Ovary (tissue), 9 donors: ENCODE measurements around the gene MCU. TPM values are rescaled to one million over a fixed set of nuclear protein-coding genes. Genes with fewer than 3 reads are reported as not detected.
A peak's percentile ranks its signal among the peaks of the same experiment; 100 is the strongest.

Experiments used
- DNase-seq, 5 donors: peaks; one replicate each; pipeline ENCODE4 v3.0.0-alpha.2; 2019 to 2020
- H3K27ac ChIP-seq, 2 donors: fragments of 200-600 bp; one replicate each; pipeline versions ENCODE4 v1.5.1 to v1.8.0; 2019 to 2022
- H3K27me3 ChIP-seq: fragments of 200-600 bp; one replicate; pipeline ENCODE4 v1.8.0; 2022
- H3K36me3 ChIP-seq: fragments of 200-600 bp; sonication (generic); one replicate; pipeline ENCODE4 v1.5.1; 2019
- H3K4me1 ChIP-seq: one replicate; pipeline ENCODE4 v1.8.1; 2013; ENCODE audit warnings: mild to moderate bottlenecking, moderate library complexity; ENCODE audit not compliant: insufficient read depth
- H3K4me3 ChIP-seq: fragments of 200-600 bp; sonication (generic); one replicate; pipeline ENCODE4 v1.5.1; 2017
- H3K9me3 ChIP-seq, 2 donors: fragments of 200-600 bp in 1 of 2; sonication (generic) in 1 of 2; one replicate each; pipeline versions ENCODE4 v1.5.1 to v1.8.1; 2013 to 2019; ENCODE audit warnings: mild to moderate bottlenecking in 1 of 2, moderate library complexity in 1 of 2
- EP300 ChIP-seq: sonication (generic); formaldehyde crosslinking; IDR thresholded peaks from one replicate; pipeline ENCODE4 v1.6.1; 2017; ENCODE audit warnings: antibody characterized with exemption
- POLR2A ChIP-seq: fragments of 450-650 bp; IDR thresholded peaks from one replicate; pipeline ENCODE4 v1.6.1; 2017; ENCODE audit warnings: antibody characterized with exemption, mild to moderate bottlenecking, moderate library complexity
- WGBS, 3 donors: extraction: QIAGEN DNeasy Blood & Tissue Kit in 1 of 3; methylation state at CpG; one replicate each; pipeline versions ENCODE4 v1.1.5 to v1.1.7; 2013 to 2017; 5-methylcytosine and 5-hydroxymethylcytosine counted together
- intact Hi-C, 4 donors: fragments of 100-400 bp; cut with DNase I; formaldehyde crosslinking; loops; one replicate each; pipeline versions ENCODE4 v1.11.0 to v1.15.1; 2022 to 2023
- polyA plus RNA-seq, 2 donors: library from polyadenylated mRNA; stranded (reverse); fragments of 200-250 nt in 1 of 2; fragments of 350-450 nt in 1 of 2; fragmentation: Illumina TruSeq in 1 of 2; extraction: RNeasy Lipid Tissue Mini Kit (QIAGEN cat#74804) in 1 of 2; gene quantifications; one replicate each; pipeline ENCODE4 v1.2.3, GENCODE V29; 2013 to 2014
- total RNA-seq, 7 donors: library from RNA; depleted of rRNA in 2 of 7; stranded (reverse); fragments of >200 nt in 2 of 7; fragmentation: NEBNext Ultra II Directional in 3 of 7; extraction: Animal tissue kit (Norgen Biotek cat#: 25700) in 3 of 7; gene quantifications; one replicate each; pipeline versions ENCODE4 v1.1.0 to v1.2.4, GENCODE V29; 2016 to 2023
- TF ChIP-seq, protein P1 (sequence below), 3 donors: fragments of 450-650 bp in 2 of 3; fragments of 200-600 bp in 1 of 3; IDR thresholded peaks; one replicate each; pipeline versions ENCODE4 v1.5.1 to v1.8.0; 2016 to 2022; ENCODE audit warnings: antibody characterized with exemption in 3 of 3, mild to moderate bottlenecking in 1 of 3
- donor health status: DM: no; HTN: no; CAD: no; lungs with moderate emphysema.
- donor health status: DM: no; HTN: no; CAD: no.
- donor health status: Bipolar disorder and iron deficiency.
- donor health status: DM: yes; HTN: yes; CAD: no.
- donor health status: DM: no; HTN: no; CAD: no.
- donor health status: DM: yes; HTN: yes; CAD: no.

Gene MCU
- total and polyA plus RNA-seq, 9 donors, result 10.3 to 27.1 (median 12.8) TPM

DNA sequence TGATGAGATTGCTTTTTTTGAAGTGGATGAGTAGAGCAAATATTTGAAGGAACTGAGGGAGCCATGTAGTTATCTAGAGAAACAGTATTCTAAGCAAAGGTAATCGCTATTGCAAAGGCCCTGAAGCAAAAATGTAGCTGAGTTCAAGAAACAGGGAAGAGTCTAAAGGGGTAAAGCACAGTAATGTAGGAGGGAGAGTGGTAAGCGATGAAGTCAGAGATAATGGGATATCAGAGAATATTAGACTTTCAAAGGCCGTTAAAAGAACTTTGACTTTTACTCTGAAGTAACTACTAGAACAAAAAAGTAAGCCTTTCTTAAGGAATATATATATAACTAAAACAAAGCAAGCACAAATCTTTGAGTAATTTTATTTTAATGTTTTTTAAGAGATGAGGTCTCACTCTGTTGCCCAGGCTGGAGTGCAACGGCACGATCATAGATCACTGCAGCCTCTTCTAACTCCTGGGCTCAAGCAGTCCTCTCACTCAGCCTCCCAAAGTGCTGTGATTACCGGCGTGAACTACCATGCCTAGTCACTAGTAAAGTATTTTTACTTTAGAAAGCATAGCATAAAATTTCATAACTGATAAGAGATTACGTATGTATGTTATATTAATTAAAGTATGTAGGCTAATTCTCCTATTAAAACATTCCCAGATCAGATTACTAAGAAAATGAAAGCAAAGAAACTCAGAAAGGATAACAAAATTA, 139.9 kb downstream of the MCU start:
- H3K4me1 ChIP-seq, result no peaks in the 10 kb centered on the region
- no peak for TF ChIP-seq EP300
- TF ChIP-seq POLR2A, result no peak
- TF ChIP-seq, protein P1, sequence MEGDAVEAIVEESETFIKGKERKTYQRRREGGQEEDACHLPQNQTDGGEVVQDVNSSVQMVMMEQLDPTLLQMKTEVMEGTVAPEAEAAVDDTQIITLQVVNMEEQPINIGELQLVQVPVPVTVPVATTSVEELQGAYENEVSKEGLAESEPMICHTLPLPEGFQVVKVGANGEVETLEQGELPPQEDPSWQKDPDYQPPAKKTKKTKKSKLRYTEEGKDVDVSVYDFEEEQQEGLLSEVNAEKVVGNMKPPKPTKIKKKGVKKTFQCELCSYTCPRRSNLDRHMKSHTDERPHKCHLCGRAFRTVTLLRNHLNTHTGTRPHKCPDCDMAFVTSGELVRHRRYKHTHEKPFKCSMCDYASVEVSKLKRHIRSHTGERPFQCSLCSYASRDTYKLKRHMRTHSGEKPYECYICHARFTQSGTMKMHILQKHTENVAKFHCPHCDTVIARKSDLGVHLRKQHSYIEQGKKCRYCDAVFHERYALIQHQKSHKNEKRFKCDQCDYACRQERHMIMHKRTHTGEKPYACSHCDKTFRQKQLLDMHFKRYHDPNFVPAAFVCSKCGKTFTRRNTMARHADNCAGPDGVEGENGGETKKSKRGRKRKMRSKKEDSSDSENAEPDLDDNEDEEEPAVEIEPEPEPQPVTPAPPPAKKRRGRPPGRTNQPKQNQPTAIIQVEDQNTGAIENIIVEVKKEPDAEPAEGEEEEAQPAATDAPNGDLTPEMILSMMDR (IDR thresholded peaks at IDR 0.05), result no peak
- no peaks in the 10 kb centered on the region for H3K9me3 ChIP-seq
- WGBS, 3 donors, result 60 to 71% (median 69%) methylated on average over 8 of the region's 8 CpGs
- peak overlapping the region; percentile 6 for H3K4me3 ChIP-seq
- H3K27ac ChIP-seq, result no peak overlapping the region
- H3K36me3 ChIP-seq, result no peaks in the 10 kb centered on the region
- DNase-seq, result no peak
- intact Hi-C loops, result loop anchor here (5.0 to 10.0 kb wide), 3 partner anchors 127 to 465 kb away; partner anchors contain the start of gene MCU (in 2 of the 4)
- no peaks in the 10 kb centered on the region for H3K27me3 ChIP-seq

DNA sequence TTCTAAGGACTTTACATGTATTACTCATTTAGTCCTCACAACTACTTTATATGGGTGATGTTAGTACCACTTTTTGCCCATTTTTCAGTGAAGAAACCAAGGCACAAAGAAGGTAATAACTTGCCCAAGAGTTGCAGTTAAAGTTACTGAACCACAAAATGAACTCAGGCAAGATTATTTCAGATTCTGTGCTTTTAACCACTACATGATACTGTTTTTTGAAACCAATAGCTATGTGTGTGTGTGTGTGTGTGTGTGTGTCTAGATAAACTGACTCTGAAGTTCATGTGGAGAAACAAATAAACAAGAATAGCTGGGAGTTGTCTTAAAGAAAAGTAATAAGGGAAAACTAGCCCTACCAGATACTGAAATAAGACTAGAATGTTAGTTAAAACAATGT, 140.8 kb downstream of the MCU start:
- no peak overlapping the region for H3K4me3 ChIP-seq
- intact Hi-C loops, result loop anchor here (5.0 to 10.0 kb wide), 3 partner anchors 128 to 465 kb away; partner anchors contain the start of gene MCU (in 2 of the 4)
- no peaks in the 10 kb centered on the region for H3K27me3 ChIP-seq
- no peak for DNase-seq
- H3K36me3 ChIP-seq, result no peaks in the 10 kb centered on the region
- H3K4me1 ChIP-seq, result no peaks in the 10 kb centered on the region
- no peaks in the 10 kb centered on the region for H3K9me3 ChIP-seq
- H3K27ac ChIP-seq, result no peak overlapping the region
- TF ChIP-seq, protein P1 (IDR thresholded peaks at IDR 0.05), result no peak
- TF ChIP-seq EP300 (no peak), POLR2A (no peak)

DNA sequence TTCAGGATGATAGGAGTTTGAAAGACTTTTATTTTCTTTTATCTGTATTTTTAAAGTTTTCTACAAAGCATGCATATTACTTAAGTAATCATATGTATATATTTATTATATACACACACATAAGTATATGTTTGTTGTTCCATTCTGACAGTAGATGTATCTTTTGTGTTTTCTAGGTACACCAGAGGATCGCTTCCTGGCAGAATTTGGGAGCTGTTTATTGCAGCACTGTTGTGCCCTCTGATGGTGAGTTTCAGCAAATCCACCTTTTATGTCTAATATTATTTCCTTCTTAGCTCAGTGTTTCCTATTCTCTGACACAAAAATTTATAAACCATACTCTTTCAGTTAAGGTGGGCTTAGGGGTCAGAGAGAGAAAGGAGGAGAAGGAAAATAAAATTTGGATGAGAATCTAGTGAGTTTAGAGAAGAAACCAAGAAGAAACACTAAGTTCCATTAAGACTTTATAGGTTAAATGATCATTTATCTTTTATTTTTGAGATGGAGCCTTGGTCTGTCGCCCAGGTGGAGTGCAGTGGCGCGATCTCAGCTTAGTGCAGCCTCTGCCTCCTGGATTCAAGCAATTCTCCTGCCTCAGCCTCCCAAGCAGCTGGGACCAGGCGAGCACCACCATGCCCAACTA, 142.4 kb downstream of the MCU start:
- intact Hi-C loops, result loop anchor here (2.0 to 10.0 kb wide), 4 partner anchors 130 to 470 kb away; partner anchors contain the start of gene MCU (in 2 of the 4)
- DNase-seq, result peak in 4 of 5 donors; percentile 30 to 55 (median 47)
- Histone ChIP-seq H3K36me3 (no peaks in the 10 kb centered on the region), H3K4me1 (no peaks in the 10 kb centered on the region), H3K9me3 (no peaks in the 10 kb centered on the region), H3K27ac (no peak overlapping the region), H3K27me3 (no peaks in the 10 kb centered on the region), H3K4me3 (no peak overlapping the region)
- WGBS, 3 donors, result 60 to 70% (median 67%) methylated on average over 5 of the region's 5 CpGs
- TF ChIP-seq, protein P1 (IDR thresholded peaks at IDR 0.05), result peak; percentile 55 to 76 (median 74)
- TF ChIP-seq EP300 (no peak), POLR2A (no peak)

DNA sequence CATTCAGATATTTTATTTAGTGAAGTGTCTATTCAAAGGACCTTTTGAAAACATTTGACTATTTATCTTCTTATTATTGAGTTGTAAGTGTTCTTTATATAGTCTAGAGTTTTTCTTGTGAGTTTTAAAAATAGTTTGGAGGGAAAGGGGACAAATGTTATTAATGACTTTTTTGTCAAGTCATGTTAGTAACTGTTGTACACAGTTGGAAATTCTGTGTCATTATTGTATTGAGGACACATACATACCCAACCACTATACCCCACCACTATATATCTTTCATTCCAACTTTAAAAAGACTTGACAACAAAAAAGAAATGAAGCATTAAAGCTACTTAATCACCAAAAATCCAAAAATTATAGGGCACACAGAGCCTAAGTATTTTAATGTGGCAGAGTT, 148.4 kb downstream of the MCU start:
- H3K27me3 ChIP-seq, result no peaks in the 10 kb centered on the region
- H3K27ac ChIP-seq, result no peak overlapping the region
- no peak for DNase-seq
- H3K4me3 ChIP-seq, result no peak overlapping the region
- TF ChIP-seq POLR2A, result no peak
- TF ChIP-seq, protein P1 (IDR thresholded peaks at IDR 0.05), result no peak
- TF ChIP-seq EP300, result no peak
- H3K4me1 ChIP-seq, result no peaks in the 10 kb centered on the region
- no peaks in the 10 kb centered on the region for H3K36me3 ChIP-seq
- no peaks in the 10 kb centered on the region for H3K9me3 ChIP-seq
- intact Hi-C loops, result loop anchor here in 1 of 4 donors (5.0 kb wide), 1 partner anchor 212 kb away; no protein-coding TSS in a partner anchor
